Upper lobe of right lung (tissue), 1 donor: ENCODE measurements around the gene IFIT3. TPM values are rescaled to one million over a fixed set of nuclear protein-coding genes. Genes with fewer than 3 reads are reported as not detected.

Experiments
- ATAC-seq: fragments of 200-7000 bp; cut with Tn5 transposase; one replicate; pipeline ENCODE4 v1.9.1; 2020; ENCODE audit warnings: mild to moderate bottlenecking, moderate library complexity
- DNase-seq: peaks from one replicate; pipeline ENCODE4 v3.0.0-alpha.2; 2020
- H3K27ac ChIP-seq: fragments of 200-600 bp; one replicate; pipeline ENCODE4 v1.8.0; 2022
- H3K27me3 ChIP-seq: fragments of 200-600 bp; one replicate; pipeline ENCODE4 v1.8.0; 2022; ENCODE audit warnings: mild to moderate bottlenecking
- H3K36me3 ChIP-seq: fragments of 200-600 bp; one replicate; pipeline ENCODE4 v1.8.0; 2022
- H3K4me1 ChIP-seq: fragments of 200-600 bp; one replicate; pipeline ENCODE4 v1.8.0; 2022
- H3K4me3 ChIP-seq: fragments of 200-600 bp; one replicate; pipeline ENCODE4 v1.8.0; 2022; ENCODE audit warnings: mild to moderate bottlenecking
- H3K9me3 ChIP-seq: fragments of 200-600 bp; one replicate; pipeline ENCODE4 v1.8.0; 2022
- intact Hi-C: fragments of 100-400 bp; cut with DNase I; formaldehyde crosslinking; loops from one replicate; pipeline ENCODE4 v1.11.0; 2022
- total RNA-seq: library from RNA; stranded (reverse); fragmentation: NEBNext Ultra II Directional; extraction: Animal tissue kit (Norgen Biotek cat#: 25700); gene quantifications from one replicate; pipeline ENCODE4 v1.2.1, GENCODE V29; 2021
- TF ChIP-seq, protein P1 (sequence below): fragments of 200-600 bp; IDR thresholded peaks from one replicate; pipeline ENCODE4 v1.8.0; 2022; ENCODE audit warnings: antibody characterized with exemption
- donor health status: DM: no; HTN: yes; CAD: no; lungs with severe emphysema.

The IFIT3 gene
- total RNA-seq, 1 donor from 2014 or later: 78.0 TPM

DNA sequence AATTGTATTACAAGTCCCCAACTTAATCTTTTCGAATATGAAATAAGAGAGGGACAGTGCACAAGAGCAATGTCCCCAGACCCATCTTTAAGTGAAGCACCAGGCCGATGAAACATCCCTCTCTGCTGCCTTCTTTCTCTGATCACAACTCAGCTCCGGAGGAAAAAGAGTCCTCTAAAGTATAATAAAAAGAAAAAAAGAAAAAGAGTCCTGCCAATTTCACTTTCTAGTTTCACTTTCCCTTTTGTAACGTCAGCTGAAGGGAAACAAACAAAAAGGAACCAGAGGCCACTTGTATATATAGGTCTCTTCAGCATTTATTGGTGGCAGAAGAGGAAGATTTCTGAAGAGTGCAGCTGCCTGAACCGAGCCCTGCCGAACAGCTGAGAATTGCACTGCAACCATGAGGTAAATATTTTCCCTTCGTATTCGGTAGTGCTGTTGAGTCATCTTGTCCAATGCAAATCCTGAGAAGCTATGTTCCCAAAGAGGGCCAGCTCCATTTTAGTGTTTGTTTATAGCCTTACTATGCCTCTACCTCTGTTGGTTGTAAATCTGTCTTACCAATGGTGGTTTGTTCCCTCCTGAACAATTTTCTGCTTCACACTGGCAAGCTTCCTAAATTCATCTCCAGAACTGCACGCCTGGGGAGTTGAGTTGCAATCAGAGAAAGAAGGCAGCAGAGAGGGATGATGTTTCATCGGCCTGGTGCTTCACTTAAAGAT, 25.9 kb upstream of the IFIT3 start, which contains the start of gene IFIT2:
TSS of gene IFIT2 (plus strand) at position 326 of the 725 bp plus-strand sequence. CDS start at position 404, 78 bp downstream.
- ATAC-seq (peak; percentile 78), DNase-seq (no peak)
- TF ChIP-seq, protein P1, sequence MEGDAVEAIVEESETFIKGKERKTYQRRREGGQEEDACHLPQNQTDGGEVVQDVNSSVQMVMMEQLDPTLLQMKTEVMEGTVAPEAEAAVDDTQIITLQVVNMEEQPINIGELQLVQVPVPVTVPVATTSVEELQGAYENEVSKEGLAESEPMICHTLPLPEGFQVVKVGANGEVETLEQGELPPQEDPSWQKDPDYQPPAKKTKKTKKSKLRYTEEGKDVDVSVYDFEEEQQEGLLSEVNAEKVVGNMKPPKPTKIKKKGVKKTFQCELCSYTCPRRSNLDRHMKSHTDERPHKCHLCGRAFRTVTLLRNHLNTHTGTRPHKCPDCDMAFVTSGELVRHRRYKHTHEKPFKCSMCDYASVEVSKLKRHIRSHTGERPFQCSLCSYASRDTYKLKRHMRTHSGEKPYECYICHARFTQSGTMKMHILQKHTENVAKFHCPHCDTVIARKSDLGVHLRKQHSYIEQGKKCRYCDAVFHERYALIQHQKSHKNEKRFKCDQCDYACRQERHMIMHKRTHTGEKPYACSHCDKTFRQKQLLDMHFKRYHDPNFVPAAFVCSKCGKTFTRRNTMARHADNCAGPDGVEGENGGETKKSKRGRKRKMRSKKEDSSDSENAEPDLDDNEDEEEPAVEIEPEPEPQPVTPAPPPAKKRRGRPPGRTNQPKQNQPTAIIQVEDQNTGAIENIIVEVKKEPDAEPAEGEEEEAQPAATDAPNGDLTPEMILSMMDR: no peak
- Histone ChIP-seq H3K27me3 (no peaks in the 10 kb centered on the region), H3K4me3 (peak within 1 kb of the TSS; percentile 67), H3K27ac (peak within 1 kb of the TSS; percentile 96), H3K9me3 (no peaks in the 10 kb centered on the region), H3K4me1 (peaks cover 30% of the 10 kb centered on the region), H3K36me3 (peaks cover 10% of the 10 kb centered on the region)
- intact Hi-C loops: no loop called here

DNA sequence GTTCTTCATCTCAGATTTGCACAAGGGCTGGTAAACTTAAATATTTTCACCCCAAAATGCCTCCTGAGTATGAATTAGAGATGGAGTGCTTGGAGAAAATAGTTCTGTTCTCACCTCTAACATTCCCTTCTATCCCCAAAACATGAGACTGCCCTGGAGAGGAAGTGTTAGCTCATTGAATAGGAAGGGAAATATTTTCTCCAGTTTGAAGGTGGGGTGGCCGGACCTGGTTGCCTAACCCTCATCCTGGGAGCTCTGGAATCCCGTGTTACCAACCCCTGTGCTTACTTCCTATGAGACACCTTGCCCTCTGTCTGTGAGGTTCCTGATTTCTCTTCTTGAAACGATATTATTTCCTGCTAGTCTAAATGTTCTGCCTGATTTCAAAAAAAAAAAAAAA, 25.2 kb upstream of the IFIT3 start:
- ATAC-seq (peak; percentile 73), DNase-seq (no peak)
- Histone ChIP-seq H3K36me3 (peaks cover 18% of the 10 kb centered on the region), H3K4me3 (peak overlapping the region; percentile 67), H3K27ac (peak overlapping the region; percentile 96), H3K9me3 (no peaks in the 10 kb centered on the region), H3K4me1 (peaks cover 27% of the 10 kb centered on the region), H3K27me3 (no peaks in the 10 kb centered on the region)
- TF ChIP-seq, protein P1: no peak
- intact Hi-C loops: no loop called here

DNA sequence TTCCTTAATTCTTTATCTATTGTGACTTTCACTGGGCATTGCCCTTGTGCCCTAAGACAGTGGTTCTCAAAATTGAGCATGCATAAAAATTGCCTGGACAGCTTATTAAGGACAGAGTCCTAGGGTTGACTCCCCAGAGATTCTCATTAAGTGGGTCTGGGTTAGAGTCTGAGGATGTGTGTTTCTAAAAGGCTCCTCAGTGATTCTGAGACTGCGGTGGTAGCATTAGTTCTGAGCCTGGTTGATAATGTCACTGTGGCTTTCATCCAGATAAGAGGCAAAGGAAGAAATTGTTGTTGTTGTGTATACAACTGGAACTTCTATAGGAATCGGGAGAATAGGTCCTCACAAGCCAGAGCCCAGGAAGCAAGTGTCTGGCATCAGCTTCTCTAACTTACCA, 24.6 kb upstream of the IFIT3 start:
- ATAC-seq (no peak), DNase-seq (no peak)
- peak overlapping the region; percentile 96 for H3K27ac ChIP-seq
- peak overlapping the region; percentile 67 for H3K4me3 ChIP-seq
- peaks cover 27% of the 10 kb centered on the region for H3K4me1 ChIP-seq
- intact Hi-C loops: no loop called here
- TF ChIP-seq, protein P1: no peak
- H3K27me3 ChIP-seq: no peaks in the 10 kb centered on the region
- peaks cover 18% of the 10 kb centered on the region for H3K36me3 ChIP-seq
- no peaks in the 10 kb centered on the region for H3K9me3 ChIP-seq

DNA sequence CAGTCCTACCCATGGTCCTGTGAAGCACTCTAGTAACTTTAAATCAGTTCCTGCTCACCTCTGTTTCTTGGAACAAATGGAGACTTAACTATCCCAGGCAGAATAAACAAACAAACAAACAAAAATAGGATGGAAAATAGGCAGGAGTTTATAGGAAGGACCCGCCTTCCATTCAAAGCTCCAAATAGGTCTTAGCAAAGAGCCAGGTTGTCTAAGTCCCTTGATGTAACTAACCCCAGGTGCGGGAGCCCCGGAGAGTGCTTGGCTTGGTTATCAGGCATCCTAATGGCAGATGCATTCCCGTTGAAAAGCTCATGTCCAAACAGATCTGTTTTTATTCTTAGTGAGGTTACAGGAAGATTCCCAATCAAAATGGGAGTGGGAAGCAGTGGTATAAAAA, 23.8 kb upstream of the IFIT3 start:
- intact Hi-C loops: no loop called here
- Histone ChIP-seq H3K27me3 (no peaks in the 10 kb centered on the region), H3K27ac (no peak overlapping the region), H3K4me3 (peak overlapping the region; percentile 67), H3K36me3 (peaks cover 22% of the 10 kb centered on the region), H3K9me3 (no peaks in the 10 kb centered on the region), H3K4me1 (peaks cover 27% of the 10 kb centered on the region)
- TF ChIP-seq, protein P1: no peak
- DNase-seq (no peak), ATAC-seq (no peak)

DNA sequence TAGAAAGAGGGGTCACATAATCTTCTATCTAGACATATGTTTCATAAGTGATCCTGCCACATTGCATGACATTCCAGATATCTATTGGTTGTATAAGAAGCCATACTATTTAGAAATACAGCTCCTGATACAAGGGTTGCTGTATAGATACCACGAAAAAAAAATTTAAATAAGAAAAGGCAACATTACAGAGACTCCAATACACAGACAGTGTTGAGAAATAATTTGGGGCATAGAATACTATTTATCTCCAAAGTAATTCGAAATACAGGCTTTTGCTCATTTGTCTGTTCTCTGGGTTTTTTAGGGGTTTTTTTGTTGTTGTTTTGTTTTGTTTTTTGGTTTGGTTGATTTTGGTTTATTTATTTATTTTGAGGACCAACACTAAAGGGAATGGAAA, 23.4 kb upstream of the IFIT3 start:
- H3K27me3 ChIP-seq: no peaks in the 10 kb centered on the region
- no peaks in the 10 kb centered on the region for H3K9me3 ChIP-seq
- peaks cover 22% of the 10 kb centered on the region for H3K36me3 ChIP-seq
- peak overlapping the region; percentile 67 for H3K4me3 ChIP-seq
- H3K4me1 ChIP-seq: peaks cover 27% of the 10 kb centered on the region
- ATAC-seq (no peak), DNase-seq (no peak)
- TF ChIP-seq, protein P1: no peak
- no peak overlapping the region for H3K27ac ChIP-seq
- intact Hi-C loops: no loop called here
